ENCODE results near the gene ZNF638. TPM values are rescaled to one million over a fixed set of nuclear protein-coding genes. Genes with fewer than 3 reads are reported as not detected.

Gene ZNF638
- total and polyA plus RNA-seq, 10 of the 15 experiments (the other 5 are each of a cell fraction or from before 2014, with no cell fraction given) = 37.6 to 133 (median 64.5) TPM

- intact Hi-C loops (cut with micrococcal nuclease; ENCODE audit: unreplicated experiment) = no loop called here
- no peak for DNase-seq (ENCODE audit: low read depth, low spot score)
- TSS peak; percentile 65 for BruUV-seq (replicated peaks)
- Histone ChIP-seq H4K20me1 (ENCODE audit: control insufficient read depth, insufficient read depth) (no peaks in the 10 kb centered on the region), H3K27me3 (replicated peaks in 1 of 2; ENCODE audit: control insufficient read depth in 2 of 2, insufficient read depth in 2 of 2, low read length in 1 of 2) (no peaks in the 10 kb centered on the region), H3K9me3 (replicated peaks; ENCODE audit: control insufficient read depth, insufficient read depth, low read length) (no peaks in the 10 kb centered on the region; the same call in 2 of the 3 replicates), H3K9ac (ENCODE audit: control insufficient read depth, insufficient read depth, low read length) (peak overlapping the region; percentile 81), H3K27ac (ENCODE audit: control insufficient read depth, insufficient read depth) (peak overlapping the region; percentile 80), H3K36me3 (ENCODE audit: control insufficient read depth in 2 of 2, insufficient read depth in 2 of 2, low read length in 1 of 2) (peaks cover 0 to 4% of the 10 kb centered on the region in 2 experiments; a peak in 1 of 4 replicates), H3K4me1 (ENCODE audit: control insufficient read depth, insufficient read depth, low read length) (no peaks in the 10 kb centered on the region), H3K4me3 (peak overlapping the region; percentile 77), H3K79me2 (ENCODE audit: control insufficient read depth, insufficient read depth, low read length) (peaks cover 56% of the 10 kb centered on the region), H3K4me2 (ENCODE audit: control insufficient read depth, insufficient read depth) (peak overlapping the region; percentile 83), H2AFZ (ENCODE audit: control insufficient read depth, low read depth, low read length) (peak overlapping the region; percentile 96; the same call in 1 of the 2 replicates)
- POLR2A ChIA-PET = interaction anchor here (0.5 to 2.5 kb wide), 10 partner anchors 12 to 1026 kb away, joined by 3 to 13 read pairs (median 6); partner anchors contain the start of gene NAGK
- no peak for FAIRE-seq
- in situ Hi-C loops (cut with MboI) = no loop called here
- CTCF ChIA-PET = interaction anchor here (0.5 to 5.6 kb wide), 16 partner anchors 10 to 267 kb away, joined by 3 to 50 read pairs (median 3); no protein-coding TSS in a partner anchor
- no peak; the same call in 2 of the 3 replicates for ATAC-seq
- 2% methylated on average over 6 of the region's 6 CpGs for WGBS (ENCODE audit: insufficient coverage, insufficient replicate concordance, low lambda C conversion rate, missing lambda C conversion rate)
- SMC1A ChIA-PET (ENCODE audit: uncharacterized antibody, unreplicated experiment) = interaction anchor here (0.6 to 4.4 kb wide), 12 partner anchors 9 to 1585 kb away, joined by 3 to 20 read pairs (median 6); partner anchors contain the start of genes EMX1 and NAGK
- RAD21 ChIA-PET (ENCODE audit: unreplicated experiment) = interaction anchor here (0.8 to 3.2 kb wide), 8 partner anchors 20 to 261 kb away, joined by 3 to 19 read pairs (median 8); no protein-coding TSS in a partner anchor
- TF ChIP-seq BCL11A (IDR thresholded peaks at IDR 0.05; ENCODE audit: low read depth, low read length) (no peak), CHD4 (IDR thresholded peaks at IDR 0.05) (no peak), ZNF274 (IDR thresholded peaks at IDR 0.05; ENCODE audit: insufficient read depth, insufficient read length) (no peak), TCF7 (IDR thresholded peaks at IDR 0.05; ENCODE audit: borderline replicate concordance) (no peak), ELK1 (IDR thresholded peaks at IDR 0.05; ENCODE audit: low read depth, low read length) (no peak), ZBTB11 (CRISPR knock-in tag; IDR thresholded peaks at IDR 0.05) (no peak), SIX5 (IDR thresholded peaks at IDR 0.05; ENCODE audit: low read depth, low read length, severe bottlenecking) (no peak), FOXK2 (IDR thresholded peaks at IDR 0.05) (no peak), BMI1 (IDR thresholded peaks at IDR 0.05; ENCODE audit: borderline replicate concordance) (no peak), RELA (IDR thresholded peaks at IDR 0.05; ENCODE audit: borderline replicate concordance, partially characterized antibody) (no peak), SMAD1 (IDR thresholded peaks at IDR 0.05; ENCODE audit: low read depth, partially characterized antibody) (no peak), MTA2 (IDR thresholded peaks at IDR 0.05; ENCODE audit: low read depth) (no peak), NKRF (conservative IDR thresholded peaks at IDR 0.05) (no peak), RCOR1 (conservative IDR thresholded peaks at IDR 0.05; ENCODE audit: low read depth, low read length) (no peak), SREBF1 (IDR thresholded peaks at IDR 0.05; ENCODE audit: low read length) (no peak), NR2C1 (IDR thresholded peaks at IDR 0.05) (no peak)
Measured at GRCh38 chr2:71332435-71332796, 834 bp downstream of the ZNF638 start.

Data from GM12878 (cell line).